ENCODE measurements around the gene CALML6.

Gene CALML6

DNA sequence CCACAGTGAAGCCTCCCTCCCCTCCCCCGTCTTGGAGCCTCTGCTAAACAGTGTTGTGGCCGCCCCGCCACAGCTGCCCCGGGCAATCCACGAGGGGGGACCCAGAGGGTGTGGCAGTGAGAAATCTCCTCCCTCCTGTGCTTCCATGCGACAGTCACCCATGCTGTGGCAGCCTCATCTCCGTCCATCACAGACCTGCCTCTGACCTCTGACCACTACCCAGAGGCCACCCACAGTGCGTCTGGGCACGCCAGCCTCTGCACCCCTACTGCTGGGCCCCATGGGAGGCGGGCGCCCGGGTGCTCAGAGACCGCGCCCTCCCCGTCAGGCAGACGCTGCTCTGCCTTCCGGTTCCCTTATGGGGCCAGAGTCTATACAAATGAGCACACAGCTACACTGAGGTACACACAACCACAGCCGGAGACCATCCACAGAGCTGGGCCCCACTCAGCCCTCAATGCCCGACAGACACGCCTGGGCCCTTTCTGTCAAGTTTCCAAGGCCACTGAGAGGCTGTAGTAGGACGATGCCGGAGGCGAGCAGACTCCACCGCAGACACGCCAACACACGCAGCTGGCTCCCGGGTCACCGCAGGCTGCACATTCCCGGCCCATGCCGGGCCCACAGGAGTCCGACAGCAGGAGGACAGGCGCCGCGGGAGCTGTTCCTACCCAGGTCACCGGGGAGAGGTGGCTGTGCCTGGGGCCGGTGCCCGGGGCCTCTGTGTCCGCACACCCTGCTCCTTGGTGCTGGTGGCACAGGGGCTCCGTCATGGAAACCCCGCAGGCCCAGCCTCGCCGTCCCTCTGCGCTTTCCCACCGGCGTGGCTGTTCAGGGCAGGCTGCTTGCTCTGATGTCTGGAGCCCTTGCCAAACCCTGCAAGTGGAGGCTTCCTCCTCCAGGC is 27.9 kb downstream of the CALML6 start:
- no peaks in the 10 kb centered on the region for H3K27me3 ChIP-seq
- H3K4me1 ChIP-seq: peaks cover 2% of the 10 kb centered on the region; the same call in 1 of the 2 replicates

DNA sequence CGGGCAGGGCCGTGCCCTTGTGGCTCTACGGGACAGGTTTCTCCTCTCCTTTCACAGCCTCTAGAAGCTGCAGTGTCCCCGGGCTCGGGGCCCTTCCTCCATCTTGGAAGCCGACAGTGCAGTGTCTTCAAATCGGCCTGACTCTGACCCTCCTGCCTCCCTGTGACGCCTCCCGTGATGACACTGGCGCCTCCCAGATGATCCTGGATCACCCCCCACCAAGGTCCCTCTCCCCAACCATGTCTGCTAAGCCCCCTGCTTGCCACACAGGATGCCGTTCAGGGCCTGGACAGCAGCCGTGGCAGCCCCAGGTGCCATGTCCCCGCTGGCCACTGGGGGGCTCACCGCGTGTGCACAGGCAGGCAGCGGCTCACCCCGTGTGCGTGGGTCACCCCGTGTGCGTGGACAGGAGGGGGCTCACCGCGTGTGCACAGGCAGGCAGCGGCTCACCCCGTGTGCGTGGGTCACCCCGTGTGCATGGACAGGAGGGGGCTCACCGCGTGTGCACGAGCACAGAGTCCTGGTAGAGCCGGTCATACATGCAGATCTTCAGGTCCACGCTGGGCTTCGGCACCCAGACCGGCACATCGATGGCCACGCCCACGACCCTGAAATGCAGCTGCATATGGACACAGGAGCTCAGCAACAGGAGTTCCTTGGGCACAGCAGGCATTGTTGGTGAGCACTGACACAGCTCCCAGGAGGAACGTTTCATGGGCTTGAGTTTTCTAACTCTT is 28.9 kb downstream of the CALML6 start:
- Histone ChIP-seq H3K36me3 (no peaks in the 10 kb centered on the region), H3K27me3 (no peaks in the 10 kb centered on the region), H3K9me3 (no peaks in the 10 kb centered on the region), H3K4me3 (ENCODE audit: low read depth, low read length) (peak overlapping the region; percentile 56), H3K4me1 (peaks cover 2% of the 10 kb centered on the region; the same call in 1 of the 2 replicates)
- TF ChIP-seq, protein P1, sequence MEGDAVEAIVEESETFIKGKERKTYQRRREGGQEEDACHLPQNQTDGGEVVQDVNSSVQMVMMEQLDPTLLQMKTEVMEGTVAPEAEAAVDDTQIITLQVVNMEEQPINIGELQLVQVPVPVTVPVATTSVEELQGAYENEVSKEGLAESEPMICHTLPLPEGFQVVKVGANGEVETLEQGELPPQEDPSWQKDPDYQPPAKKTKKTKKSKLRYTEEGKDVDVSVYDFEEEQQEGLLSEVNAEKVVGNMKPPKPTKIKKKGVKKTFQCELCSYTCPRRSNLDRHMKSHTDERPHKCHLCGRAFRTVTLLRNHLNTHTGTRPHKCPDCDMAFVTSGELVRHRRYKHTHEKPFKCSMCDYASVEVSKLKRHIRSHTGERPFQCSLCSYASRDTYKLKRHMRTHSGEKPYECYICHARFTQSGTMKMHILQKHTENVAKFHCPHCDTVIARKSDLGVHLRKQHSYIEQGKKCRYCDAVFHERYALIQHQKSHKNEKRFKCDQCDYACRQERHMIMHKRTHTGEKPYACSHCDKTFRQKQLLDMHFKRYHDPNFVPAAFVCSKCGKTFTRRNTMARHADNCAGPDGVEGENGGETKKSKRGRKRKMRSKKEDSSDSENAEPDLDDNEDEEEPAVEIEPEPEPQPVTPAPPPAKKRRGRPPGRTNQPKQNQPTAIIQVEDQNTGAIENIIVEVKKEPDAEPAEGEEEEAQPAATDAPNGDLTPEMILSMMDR (IDR thresholded peaks at IDR 0.05; ENCODE audit: low read depth, low read length): peak; percentile 78
- DNase-seq: peak; percentile 79

More for the DNA sequence above, 27.9 kb downstream of the CALML6 start:
- TF ChIP-seq, protein P1 (IDR thresholded peaks at IDR 0.05; ENCODE audit: low read depth, low read length): no peak
- Histone ChIP-seq H3K9me3 (no peaks in the 10 kb centered on the region), H3K4me3 (ENCODE audit: low read depth, low read length) (no peak overlapping the region), H3K36me3 (no peaks in the 10 kb centered on the region)
- no peak for DNase-seq

DNA sequence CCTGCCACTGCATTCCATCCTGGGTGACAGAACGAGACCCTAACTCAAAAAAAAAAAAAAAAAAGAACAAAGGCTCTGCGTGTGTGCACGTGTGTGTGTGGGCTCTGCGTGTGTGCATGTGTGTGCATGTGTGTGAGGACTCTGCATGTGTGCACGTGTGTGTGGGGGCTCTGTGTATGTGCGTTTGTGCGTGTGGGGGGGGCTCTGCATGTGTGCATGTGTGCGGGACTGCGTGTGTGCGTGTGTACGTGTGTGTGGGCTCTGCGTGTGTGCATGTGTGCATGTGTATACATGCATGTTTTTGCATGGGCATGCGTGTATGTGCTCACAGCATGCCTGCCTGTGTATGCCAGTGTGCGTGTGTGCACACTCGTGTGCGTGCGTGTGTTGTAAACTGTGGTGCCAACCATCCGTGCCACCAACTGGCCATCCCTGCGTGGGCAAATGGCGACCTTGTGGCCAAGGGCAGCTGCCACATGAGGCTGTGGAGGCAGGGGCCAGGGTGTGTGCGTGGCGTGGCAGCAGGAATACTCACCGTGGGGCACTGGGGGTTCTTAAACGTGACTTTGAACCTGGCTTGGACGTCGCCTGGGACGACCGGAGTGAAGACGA is 30.8 kb downstream of the CALML6 start:
- H3K9me3 ChIP-seq: no peaks in the 10 kb centered on the region
- no peak overlapping the region for H3K4me3 ChIP-seq (ENCODE audit: low read depth, low read length)
- DNase-seq: no peak
- no peaks in the 10 kb centered on the region for H3K36me3 ChIP-seq
- H3K4me1 ChIP-seq: peaks cover 2% of the 10 kb centered on the region; the same call in 1 of the 2 replicates
- TF ChIP-seq, protein P1 (IDR thresholded peaks at IDR 0.05; ENCODE audit: low read depth, low read length): no peak
- H3K27me3 ChIP-seq: peaks cover 7% of the 10 kb centered on the region

DNA sequence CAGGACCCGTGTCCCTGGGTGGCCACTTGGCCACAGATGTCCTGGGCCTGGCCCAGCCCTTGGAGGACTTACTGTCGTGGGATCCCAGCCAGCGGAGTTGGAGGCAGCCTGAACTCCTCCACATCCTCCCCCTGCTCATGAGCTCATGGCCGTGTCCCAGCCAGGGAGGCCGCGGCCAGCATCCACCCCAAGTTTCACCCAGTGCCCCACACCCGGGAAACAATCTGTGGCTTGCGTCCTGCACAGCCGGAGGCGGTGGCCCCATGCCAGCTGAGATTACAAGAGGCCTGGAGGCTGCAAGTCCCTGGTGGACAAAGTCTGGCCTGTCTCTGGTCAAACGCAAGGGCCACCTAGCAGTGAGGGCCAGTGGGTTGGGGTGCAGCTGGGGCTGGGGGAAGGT is 31.5 kb downstream of the CALML6 start:
- Histone ChIP-seq H3K4me1 (peaks cover 2% of the 10 kb centered on the region; the same call in 1 of the 2 replicates), H3K9me3 (no peaks in the 10 kb centered on the region), H3K4me3 (ENCODE audit: low read depth, low read length) (no peak overlapping the region), H3K36me3 (no peaks in the 10 kb centered on the region), H3K27me3 (peaks cover 9% of the 10 kb centered on the region)
- peak; percentile 51 for DNase-seq
- TF ChIP-seq, protein P1 (IDR thresholded peaks at IDR 0.05; ENCODE audit: low read depth, low read length): no peak

DNA sequence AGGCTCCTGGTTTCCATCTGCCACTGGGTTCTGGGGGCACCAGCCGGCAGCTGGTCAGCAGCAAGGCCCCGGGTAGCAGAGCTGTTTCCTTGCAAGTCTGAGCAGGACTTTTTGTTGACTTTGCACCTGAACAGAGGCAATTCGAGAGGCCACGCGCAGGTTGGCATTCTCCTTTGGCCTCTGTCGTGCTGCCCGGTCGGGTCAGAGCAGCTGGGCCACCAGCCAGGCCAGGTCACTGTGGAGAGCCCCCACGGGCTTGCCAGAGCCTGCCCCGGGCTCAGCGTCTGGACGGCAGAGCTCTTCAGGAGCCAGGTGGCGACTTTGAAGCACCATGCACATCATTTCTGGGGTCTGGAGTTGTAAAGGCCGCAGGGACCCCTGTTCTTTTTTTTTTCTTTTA is 32.4 kb downstream of the CALML6 start:
- Histone ChIP-seq H3K27me3 (peaks cover 9% of the 10 kb centered on the region), H3K36me3 (no peaks in the 10 kb centered on the region), H3K9me3 (no peaks in the 10 kb centered on the region), H3K4me1 (peaks cover 2% of the 10 kb centered on the region; the same call in 1 of the 2 replicates), H3K4me3 (ENCODE audit: low read depth, low read length) (no peak overlapping the region)
- no peak for DNase-seq
- TF ChIP-seq, protein P1 (IDR thresholded peaks at IDR 0.05; ENCODE audit: low read depth, low read length): no peak
